ENCODE measurements around the gene CNTNAP5.

DNA sequence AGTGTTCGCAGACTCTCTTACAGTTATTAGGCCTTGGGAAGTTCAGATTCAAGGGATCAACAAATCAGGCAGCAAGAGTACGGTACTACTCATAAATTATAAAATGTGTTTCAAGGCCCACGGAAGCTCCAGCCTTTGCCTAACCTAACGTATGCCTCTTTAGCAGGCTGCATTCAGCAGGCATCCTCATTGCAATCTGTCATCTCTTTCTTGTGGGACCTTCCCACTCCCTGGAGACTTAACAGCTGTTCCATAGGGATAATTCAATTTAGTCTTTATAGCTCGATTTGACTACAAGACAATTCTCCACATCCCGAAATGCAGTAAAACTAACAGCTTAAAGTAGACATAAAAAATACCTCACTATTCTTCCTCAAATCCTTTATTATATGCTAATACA is 453.7 kb downstream of the CNTNAP5 start:
- TF ChIP-seq, protein P1, sequence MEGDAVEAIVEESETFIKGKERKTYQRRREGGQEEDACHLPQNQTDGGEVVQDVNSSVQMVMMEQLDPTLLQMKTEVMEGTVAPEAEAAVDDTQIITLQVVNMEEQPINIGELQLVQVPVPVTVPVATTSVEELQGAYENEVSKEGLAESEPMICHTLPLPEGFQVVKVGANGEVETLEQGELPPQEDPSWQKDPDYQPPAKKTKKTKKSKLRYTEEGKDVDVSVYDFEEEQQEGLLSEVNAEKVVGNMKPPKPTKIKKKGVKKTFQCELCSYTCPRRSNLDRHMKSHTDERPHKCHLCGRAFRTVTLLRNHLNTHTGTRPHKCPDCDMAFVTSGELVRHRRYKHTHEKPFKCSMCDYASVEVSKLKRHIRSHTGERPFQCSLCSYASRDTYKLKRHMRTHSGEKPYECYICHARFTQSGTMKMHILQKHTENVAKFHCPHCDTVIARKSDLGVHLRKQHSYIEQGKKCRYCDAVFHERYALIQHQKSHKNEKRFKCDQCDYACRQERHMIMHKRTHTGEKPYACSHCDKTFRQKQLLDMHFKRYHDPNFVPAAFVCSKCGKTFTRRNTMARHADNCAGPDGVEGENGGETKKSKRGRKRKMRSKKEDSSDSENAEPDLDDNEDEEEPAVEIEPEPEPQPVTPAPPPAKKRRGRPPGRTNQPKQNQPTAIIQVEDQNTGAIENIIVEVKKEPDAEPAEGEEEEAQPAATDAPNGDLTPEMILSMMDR (IDR thresholded peaks at IDR 0.05 in 4 of 5, conservative IDR thresholded peaks at IDR 0.05 in 1 of 5) = no peak
- TF ChIP-seq POLR2A (IDR thresholded peaks at IDR 0.05) = no peak

Data from gastrocnemius medialis (tissue), 4 donors.